K562 (cell line): ENCODE measurements around the gene NT5C2. TPM values are rescaled to one million over a fixed set of nuclear protein-coding genes. Genes with fewer than 3 reads are reported as not detected.

Experiments
- BRCA1 ChIP-seq, 2 experiments: fragments of 450-650 bp in 1 of 2; sonication (generic) in 1 of 2; formaldehyde crosslinking in 1 of 2; IDR thresholded peaks; 2 replicates each; pipeline versions ENCODE4 v1.5.0 to v1.6.1; 2017 to 2020; ENCODE audit warnings: mild to moderate bottlenecking in 1 of 2, missing genetic modification reagents in 1 of 2
- CAMTA2 ChIP-seq: fragments of 250-450 bp; sonication (Bioruptor Pico); conservative IDR thresholded peaks from 2 replicates; pipeline ENCODE4 v1.5.1; 2022
- CBFA2T3 ChIP-seq: fragments of 450-650 bp; IDR thresholded peaks from 2 replicates; pipeline ENCODE4 v1.6.1; 2017
- CHAMP1 ChIP-seq: fragments of 450-650 bp; IDR thresholded peaks from 2 replicates; pipeline ENCODE4 v1.6.1; 2016; ENCODE audit warnings: mild to moderate bottlenecking
- ELF4 ChIP-seq: fragments of 450-650 bp; formaldehyde crosslinking; IDR thresholded peaks from 2 replicates; pipeline ENCODE4 v1.4.0; 2022; ENCODE audit warnings: missing genetic modification characterization
- JUND ChIP-seq, 2 experiments: IDR thresholded peaks; 2 replicates in 1 of 2; 3 replicates in 1 of 2; pipeline ENCODE4 v1.6.1; 2011; ENCODE audit warnings: borderline replicate concordance in 2 of 2, low read depth in 2 of 2, low read length in 2 of 2, improper control_type of control experiment in 1 of 2, missing biosample characterization in 1 of 2, missing genetic modification characterization in 1 of 2, missing genetic modification reagents in 1 of 2
- KDM2B ChIP-seq: fragments of 250-450 bp; sonication (Bioruptor Pico); IDR thresholded peaks from 2 replicates; pipeline ENCODE4 v1.8.0; 2021; ENCODE audit warnings: mild to moderate bottlenecking, moderate library complexity
- KDM5B ChIP-seq: fragments of 200-600 bp; sonication (generic); IDR thresholded peaks from 2 replicates; pipeline ENCODE4 v1.6.1; 2012; ENCODE audit warnings: low read depth, mild to moderate bottlenecking, moderate library complexity, low read length, control low read depth, inconsistent platforms; ENCODE audit not compliant: insufficient replicate concordance
- KLF10 ChIP-seq: fragments of 250-450 bp; sonication (Bioruptor Pico); IDR thresholded peaks from 2 replicates; pipeline ENCODE4 v1.6.1; 2021; ENCODE audit warnings: matching md5 sums
- L3MBTL2 ChIP-seq: fragments of 450-650 bp; IDR thresholded peaks from 2 replicates; pipeline ENCODE4 v1.6.1; 2016; ENCODE audit warnings: mild to moderate bottlenecking, moderate library complexity
- MAFG ChIP-seq: fragments of 450-650 bp; conservative IDR thresholded peaks from 2 replicates; pipeline ENCODE4 v1.6.1; 2016; ENCODE audit warnings: missing genetic modification characterization, missing compliant biosample characterization
- MEF2D ChIP-seq: conservative IDR thresholded peaks from 2 replicates; pipeline ENCODE4 v1.6.1; 2016; ENCODE audit warnings: low read depth, missing genetic modification characterization, missing compliant biosample characterization
- MTA3 ChIP-seq: fragments of 450-650 bp; formaldehyde crosslinking; IDR thresholded peaks from 2 replicates; pipeline ENCODE4 v1.6.1; 2017; ENCODE audit warnings: mild to moderate bottlenecking, borderline replicate concordance
- MTF1 ChIP-seq: fragments of 250-450 bp; sonication (Bioruptor Pico); IDR thresholded peaks from 2 replicates; pipeline ENCODE4 v1.9.0; 2021; ENCODE audit warnings: moderate library complexity, mild to moderate bottlenecking, inconsistent platforms, borderline replicate concordance
- NCOR1 ChIP-seq: fragments of 450-650 bp; IDR thresholded peaks from 2 replicates; pipeline ENCODE4 v1.6.1; 2016; ENCODE audit warnings: mild to moderate bottlenecking, moderate library complexity
- NFATC3 ChIP-seq: fragments of 450-650 bp; IDR thresholded peaks from 2 replicates; pipeline ENCODE4 v1.6.1; 2017; ENCODE audit warnings: mild to moderate bottlenecking
- SMAD4 ChIP-seq: fragments of 250-450 bp; sonication (Bioruptor Pico); conservative IDR thresholded peaks from 2 replicates; pipeline ENCODE4 v1.8.0; 2021; ENCODE audit warnings: inconsistent platforms, mild to moderate bottlenecking, moderate library complexity
- SMC3 ChIP-seq: conservative IDR thresholded peaks from 2 replicates; pipeline ENCODE4 v1.6.1; 2011; ENCODE audit warnings: low read depth, low read length, improper control_type of control experiment; ENCODE audit not compliant: insufficient read depth
- ZBTB8A ChIP-seq: fragments of 450-650 bp; IDR thresholded peaks from 2 replicates; pipeline ENCODE4 v1.6.1; 2018; ENCODE audit warnings: mild to moderate bottlenecking, moderate library complexity; ENCODE audit not compliant: partially characterized antibody
- ZFX ChIP-seq: sonication (generic); formaldehyde crosslinking; IDR thresholded peaks from 2 replicates; pipeline ENCODE4 v1.8.0; 2022; ENCODE audit warnings: mild to moderate bottlenecking, missing genetic modification reagents, moderate library complexity
- ZMIZ1 ChIP-seq, 2 experiments: fragments of 150-350 bp in 1 of 2; IDR thresholded peaks; 2 replicates each; pipeline ENCODE4 v1.6.1; 2012 to 2016; ENCODE audit warnings: low read depth in 2 of 2, low read length in 2 of 2, mild to moderate bottlenecking in 1 of 2, moderate library complexity in 1 of 2
- ZNF12 ChIP-seq: sonication (generic); formaldehyde crosslinking; IDR thresholded peaks from 2 replicates; pipeline ENCODE4 v1.4.0; 2020; ENCODE audit warnings: mild to moderate bottlenecking, missing genetic modification reagents
- ZNF24 ChIP-seq: fragments of 450-650 bp; IDR thresholded peaks from 2 replicates; pipeline ENCODE4 v1.6.1; 2016
- ZNF274 ChIP-seq: IDR thresholded peaks from 2 replicates; pipeline ENCODE4 v1.6.1; 2011; ENCODE audit warnings: low read depth, mild to moderate bottlenecking, low read length, moderate library complexity, borderline replicate concordance
- ZNF586 ChIP-seq: fragments of 450-650 bp; formaldehyde crosslinking; conservative IDR thresholded peaks from 2 replicates; pipeline ENCODE4 v1.4.0; 2020; ENCODE audit warnings: mild to moderate bottlenecking, moderate library complexity
- polyA plus RNA-seq, 8 experiments: library from polyadenylated mRNA; depleted of rRNA in 4 of 8; stranded (reverse) in 5 of 8; unstranded in 3 of 8; fragments of >200 nt; fragmentation: Nextera tagmentation in 2 of 8; fragmentation: Illumina TruSeq in 1 of 8; extraction: Ambion mirVana in 2 of 8; extraction: Trizol in 1 of 8; gene quantifications; 2 replicates each; pipeline versions ENCODE4 v1.2.1 to v1.2.3, GENCODE V29; 2011 to 2014; ENCODE audit warnings: inconsistent platforms in 1 of 8, missing spikeins in 1 of 8
- total RNA-seq, 7 experiments: library from RNA; depleted of rRNA in 6 of 7; stranded (reverse); fragments of >200 nt in 6 of 7; fragmentation: Illumina TruSeq in 2 of 7; extraction: Trizol in 2 of 7; gene quantifications; 2 replicates each; pipeline versions ENCODE4 v1.2.1 to v1.2.3, GENCODE V29; 2011 to 2021; ENCODE audit warnings: low replicate concordance in 1 of 7

NT5C2 gene
- total and polyA plus RNA-seq, 9 of the 15 experiments (the other 6 are each of a cell fraction or from before 2014, with no cell fraction given) = 11.3 to 45.2 (median 27.7) TPM

GRCh38 chr10:103192451-103193106 lies 493 bp downstream of the NT5C2 start (continued):
- TF ChIP-seq KLF10 (CRISPR knock-in tag) = no peak
- no peak for TF ChIP-seq CAMTA2 (CRISPR knock-in tag)
- peak; percentile 62 for TF ChIP-seq KDM5B
- no peak for TF ChIP-seq CBFA2T3
- no peak for TF ChIP-seq ZBTB8A
- no peak for TF ChIP-seq NFATC3
- no peak for TF ChIP-seq ZNF12
- TF ChIP-seq ZNF586 (CRISPR knock-in tag) = no peak
- no peak for TF ChIP-seq CHAMP1
- no peak for TF ChIP-seq SMAD4 (CRISPR knock-in tag)
- TF ChIP-seq BRCA1 (IDR thresholded peaks at IDR 0.05) = no peak
- TF ChIP-seq BRCA1 (CRISPR knock-in tag; IDR thresholded peaks at IDR 0.05) = no peak
- no peak for TF ChIP-seq ELF4 (CRISPR knock-in tag)
- no peak for TF ChIP-seq MTA3
- no peak for TF ChIP-seq ZNF24
- TF ChIP-seq ZMIZ1 (IDR thresholded peaks at IDR 0.05; ENCODE audit: low read depth in 2 of 2, low read length in 2 of 2) = no peak
- no peak for TF ChIP-seq MAFG (tag)
- TF ChIP-seq ZNF274 = no peak
- no peak for TF ChIP-seq MEF2D (tag)
- no peak for TF ChIP-seq SMC3
- no peak for TF ChIP-seq KDM2B (CRISPR knock-in tag)
- TF ChIP-seq L3MBTL2 = no peak
- no peak for TF ChIP-seq JUND (IDR thresholded peaks at IDR 0.05; ENCODE audit: borderline replicate concordance, low read depth, low read length)
- TF ChIP-seq JUND (tag; IDR thresholded peaks at IDR 0.05; ENCODE audit: borderline replicate concordance, low read depth, low read length) = no peak
- no peak for TF ChIP-seq MTF1
- peak; percentile 71 for TF ChIP-seq ZFX
- no peak for TF ChIP-seq NCOR1
